ENCODE results near the gene MORN3. TPM values are rescaled to one million over a fixed set of nuclear protein-coding genes. Genes with fewer than 3 reads are reported as not detected.

MORN3 gene
- total and polyA plus RNA-seq, 9 of the 15 experiments (the other 6 are each of a cell fraction or from before 2014, with no cell fraction given): 0.09 to 0.27 (median 0.20) TPM

DNA sequence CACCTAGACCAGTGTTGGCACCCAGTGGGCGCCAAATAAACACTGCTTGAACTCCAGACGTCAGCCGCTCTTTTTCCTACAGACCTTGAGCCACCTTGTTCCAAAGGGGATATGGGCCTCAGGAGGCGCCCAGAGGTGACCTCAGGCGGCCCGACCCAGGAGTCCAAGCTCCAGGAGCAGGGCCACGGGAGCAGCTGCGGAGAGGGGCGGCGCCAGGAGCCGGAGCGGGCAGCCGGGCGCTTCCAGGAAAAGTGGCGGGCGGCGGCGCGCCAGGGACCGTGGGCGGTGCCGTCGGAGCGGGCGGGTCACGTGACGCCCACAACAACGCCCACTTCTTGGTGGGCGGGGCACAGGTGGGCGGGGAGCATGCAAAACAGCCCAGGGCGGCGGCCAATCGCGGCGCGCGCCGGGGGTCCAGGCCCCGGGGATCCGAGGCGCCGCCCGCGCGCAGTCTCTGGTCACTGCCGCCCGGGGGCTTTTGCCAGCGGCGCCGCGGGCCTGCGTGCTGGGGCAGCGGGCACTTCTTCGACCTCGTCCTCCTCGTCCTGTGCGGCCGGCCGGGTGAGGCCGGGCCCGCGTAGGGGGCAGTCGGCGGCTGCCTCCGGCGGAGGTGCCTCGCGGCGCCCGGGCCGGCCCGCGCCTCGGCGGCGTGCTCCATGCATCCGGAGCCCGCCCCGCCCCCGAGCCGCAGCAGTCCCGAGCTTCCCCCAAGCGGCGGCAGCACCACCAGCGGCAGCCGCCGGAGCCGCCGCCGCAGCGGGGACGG is 43.2 kb downstream of the MORN3 start, which contains the start of gene ORAI1 (continued):
- TF ChIP-seq, protein P1, sequence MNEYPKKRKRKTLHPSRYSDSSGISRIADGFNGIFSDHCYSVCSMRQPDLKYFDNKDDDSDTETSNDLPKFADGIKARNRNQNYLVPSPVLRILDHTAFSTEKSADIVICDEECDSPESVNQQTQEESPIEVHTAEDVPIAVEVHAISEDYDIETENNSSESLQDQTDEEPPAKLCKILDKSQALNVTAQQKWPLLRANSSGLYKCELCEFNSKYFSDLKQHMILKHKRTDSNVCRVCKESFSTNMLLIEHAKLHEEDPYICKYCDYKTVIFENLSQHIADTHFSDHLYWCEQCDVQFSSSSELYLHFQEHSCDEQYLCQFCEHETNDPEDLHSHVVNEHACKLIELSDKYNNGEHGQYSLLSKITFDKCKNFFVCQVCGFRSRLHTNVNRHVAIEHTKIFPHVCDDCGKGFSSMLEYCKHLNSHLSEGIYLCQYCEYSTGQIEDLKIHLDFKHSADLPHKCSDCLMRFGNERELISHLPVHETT (CRISPR knock-in tag; conservative IDR thresholded peaks at IDR 0.05 in 1 of 2, IDR thresholded peaks at IDR 0.05 in 1 of 2): no peak; a peak in 1 of 4 replicates
- TF ChIP-seq RFX5 (IDR thresholded peaks at IDR 0.05; ENCODE audit: low read depth, low read length) (no peak), ZNF584 (CRISPR knock-in tag; IDR thresholded peaks at IDR 0.05; ENCODE audit: low read depth) (no peak), CTBP1 (IDR thresholded peaks at IDR 0.05; ENCODE audit: borderline replicate concordance) (peak; percentile 86), MYC (IDR thresholded peaks at IDR 0.05; ENCODE audit: low read depth, low read length) (peak; percentile 64; the same call in 1 of the 2 replicates), MYC (CRISPR knock-in tag; IDR thresholded peaks at IDR 0.05; ENCODE audit: borderline replicate concordance, low read depth) (no peak), FOXM1 (IDR thresholded peaks at IDR 0.05; ENCODE audit: low read depth) (no peak), FOXM1 (CRISPR knock-in tag; IDR thresholded peaks at IDR 0.05; ENCODE audit: low read depth) (no peak; the same call in 1 of the 2 replicates), GABPA (tag; conservative IDR thresholded peaks at IDR 0.05; ENCODE audit: low read depth) (peak; percentile 18; the same call in 1 of the 2 replicates), TBP (optimal IDR thresholded peaks at IDR 0.05; ENCODE audit: low read depth, low read length) (peak; percentile 71), HOXB6 (CRISPR knock-in tag; IDR thresholded peaks at IDR 0.05; ENCODE audit: borderline replicate concordance) (no peak), HDAC2 (IDR thresholded peaks at IDR 0.05) (no peak; the same call in 1 of the 2 replicates), SAFB (IDR thresholded peaks at IDR 0.05; ENCODE audit: borderline replicate concordance, low read depth, low read length) (no peak), ZSCAN32 (CRISPR knock-in tag; IDR thresholded peaks at IDR 0.05) (no peak), HNRNPK (IDR thresholded peaks at IDR 0.05; ENCODE audit: low read depth, low read length, poor library complexity, severe bottlenecking) (no peak), ESRRB (CRISPR knock-in tag; IDR thresholded peaks at IDR 0.05; ENCODE audit: borderline replicate concordance) (no peak)
- TF ChIP-seq, protein P2, sequence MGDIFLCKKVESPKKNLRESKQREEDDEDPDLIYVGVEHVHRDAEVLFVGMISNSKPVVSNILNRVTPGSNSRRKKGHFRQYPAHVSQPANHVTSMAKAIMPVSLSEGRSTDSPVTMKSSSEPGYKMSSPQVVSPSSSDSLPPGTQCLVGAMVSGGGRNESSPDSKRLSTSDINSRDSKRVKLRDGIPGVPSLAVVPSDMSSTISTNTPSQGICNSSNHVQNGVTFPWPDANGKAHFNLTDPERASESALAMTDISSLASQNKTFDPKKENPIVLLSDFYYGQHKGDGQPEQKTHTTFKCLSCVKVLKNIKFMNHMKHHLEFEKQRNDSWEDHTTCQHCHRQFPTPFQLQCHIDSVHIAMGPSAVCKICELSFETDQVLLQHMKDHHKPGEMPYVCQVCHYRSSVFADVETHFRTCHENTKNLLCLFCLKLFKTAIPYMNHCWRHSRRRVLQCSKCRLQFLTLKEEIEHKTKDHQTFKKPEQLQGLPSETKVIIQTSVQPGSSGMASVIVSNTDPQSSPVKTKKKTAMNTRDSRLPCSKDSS (IDR thresholded peaks at IDR 0.05; ENCODE audit: low read depth, partially characterized antibody): no peak
- TF ChIP-seq, protein P3, sequence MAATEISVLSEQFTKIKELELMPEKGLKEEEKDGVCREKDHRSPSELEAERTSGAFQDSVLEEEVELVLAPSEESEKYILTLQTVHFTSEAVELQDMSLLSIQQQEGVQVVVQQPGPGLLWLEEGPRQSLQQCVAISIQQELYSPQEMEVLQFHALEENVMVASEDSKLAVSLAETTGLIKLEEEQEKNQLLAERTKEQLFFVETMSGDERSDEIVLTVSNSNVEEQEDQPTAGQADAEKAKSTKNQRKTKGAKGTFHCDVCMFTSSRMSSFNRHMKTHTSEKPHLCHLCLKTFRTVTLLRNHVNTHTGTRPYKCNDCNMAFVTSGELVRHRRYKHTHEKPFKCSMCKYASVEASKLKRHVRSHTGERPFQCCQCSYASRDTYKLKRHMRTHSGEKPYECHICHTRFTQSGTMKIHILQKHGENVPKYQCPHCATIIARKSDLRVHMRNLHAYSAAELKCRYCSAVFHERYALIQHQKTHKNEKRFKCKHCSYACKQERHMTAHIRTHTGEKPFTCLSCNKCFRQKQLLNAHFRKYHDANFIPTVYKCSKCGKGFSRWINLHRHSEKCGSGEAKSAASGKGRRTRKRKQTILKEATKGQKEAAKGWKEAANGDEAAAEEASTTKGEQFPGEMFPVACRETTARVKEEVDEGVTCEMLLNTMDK (IDR thresholded peaks at IDR 0.05; ENCODE audit: borderline replicate concordance, insufficient read depth, low read depth, low read length, poor library complexity, severe bottlenecking): peak; percentile 63
- TF ChIP-seq, protein P4, sequence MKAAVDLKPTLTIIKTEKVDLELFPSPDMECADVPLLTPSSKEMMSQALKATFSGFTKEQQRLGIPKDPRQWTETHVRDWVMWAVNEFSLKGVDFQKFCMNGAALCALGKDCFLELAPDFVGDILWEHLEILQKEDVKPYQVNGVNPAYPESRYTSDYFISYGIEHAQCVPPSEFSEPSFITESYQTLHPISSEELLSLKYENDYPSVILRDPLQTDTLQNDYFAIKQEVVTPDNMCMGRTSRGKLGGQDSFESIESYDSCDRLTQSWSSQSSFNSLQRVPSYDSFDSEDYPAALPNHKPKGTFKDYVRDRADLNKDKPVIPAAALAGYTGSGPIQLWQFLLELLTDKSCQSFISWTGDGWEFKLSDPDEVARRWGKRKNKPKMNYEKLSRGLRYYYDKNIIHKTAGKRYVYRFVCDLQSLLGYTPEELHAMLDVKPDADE (conservative IDR thresholded peaks at IDR 0.05; ENCODE audit: control insufficient read depth, low read depth, low read length): peak; percentile 60; the same call in 1 of the 2 replicates
